Skin epidermis (tissue), 12 donors: ENCODE measurements around the gene RCOR3.

Experiments
- H3K27ac ChIP-seq, 21 experiments: fragments of 200-600 bp; sonication (generic) in 11 of 21; one replicate each; pipeline ENCODE4 v1.5.0; 2020; ENCODE audit warnings: mild to moderate bottlenecking in 3 of 21, inconsistent platforms in 2 of 21, moderate library complexity in 2 of 21
- H3K4me3 ChIP-seq, 7 experiments: fragments of 200-600 bp; sonication (generic) in 2 of 7; one replicate each; pipeline ENCODE4 v1.5.0; 2020; ENCODE audit warnings: inconsistent platforms in 2 of 7, mild to moderate bottlenecking in 2 of 7, moderate library complexity in 1 of 7

The RCOR3 gene

DNA sequence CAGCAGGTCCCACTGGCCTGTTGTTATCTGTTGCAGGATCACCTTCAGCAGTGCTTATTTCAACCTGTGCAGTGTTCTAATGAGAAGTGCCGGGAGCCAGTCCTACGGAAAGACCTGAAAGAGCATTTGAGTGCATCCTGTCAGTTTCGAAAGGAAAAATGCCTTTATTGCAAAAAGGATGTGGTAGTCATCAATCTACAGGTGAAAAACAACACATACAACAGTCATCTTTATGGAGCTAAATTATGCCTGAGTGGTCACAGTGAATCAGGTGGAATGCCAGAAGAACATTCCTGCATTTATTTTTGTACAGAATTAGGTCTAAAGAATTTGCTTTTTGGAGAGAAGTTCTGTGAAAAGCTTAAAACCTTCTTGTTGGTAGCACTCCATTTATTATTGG, 100.7 kb downstream of the RCOR3 start:
- H3K4me3 ChIP-seq, result no peak overlapping the region
- no peak overlapping the region for H3K27ac ChIP-seq

DNA sequence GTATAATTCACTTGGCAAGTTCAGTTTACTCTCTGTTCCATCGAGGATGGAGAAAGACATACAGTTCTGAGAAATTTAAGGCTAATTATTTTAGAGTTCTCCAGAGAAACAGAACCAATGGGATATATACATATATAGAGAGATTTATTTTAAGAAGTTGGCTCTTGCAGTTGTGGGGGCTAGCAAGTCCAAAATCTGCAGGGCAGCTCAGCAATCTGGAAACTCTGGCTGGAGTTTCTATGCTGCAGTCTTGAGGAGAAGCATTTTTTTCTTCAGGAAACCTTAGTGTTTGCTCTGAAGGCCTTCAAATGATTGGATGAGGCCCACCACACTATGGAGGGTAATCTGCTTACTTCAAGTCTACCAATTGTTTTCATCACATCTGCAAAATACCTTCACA, 102.0 kb downstream of the RCOR3 start:
- no peak overlapping the region for H3K4me3 ChIP-seq
- H3K27ac ChIP-seq, result no peak overlapping the region
